ENCODE data around the gene TCF4.

The TCF4 gene

GRCh38 chr18:55202232-55202917 is 385.6 kb downstream of the TCF4 start:
- TF ChIP-seq CTCF (conservative IDR thresholded peaks at IDR 0.05), result no peak
- no peak overlapping the region for H3K27ac ChIP-seq

- H3K27ac ChIP-seq, result no peak overlapping the region
- TF ChIP-seq CTCF (conservative IDR thresholded peaks at IDR 0.05), result no peak
Observed at GRCh38 chr18:55199291-55199963, 388.6 kb downstream of the TCF4 start.

- H3K27ac ChIP-seq, result no peak overlapping the region
- no peak for TF ChIP-seq CTCF (conservative IDR thresholded peaks at IDR 0.05)
Observed at GRCh38 chr18:55195863-55196262, 392.1 kb downstream of the TCF4 start.

- no peak overlapping the region for H3K27ac ChIP-seq
- no peak for TF ChIP-seq CTCF (conservative IDR thresholded peaks at IDR 0.05)
Observed at GRCh38 chr18:55189972-55190371, 398.0 kb downstream of the TCF4 start.

GRCh38 chr18:55186588-55186987 is 401.4 kb downstream of the TCF4 start:
- TF ChIP-seq CTCF (conservative IDR thresholded peaks at IDR 0.05), result no peak
- no peak overlapping the region for H3K27ac ChIP-seq

GRCh38 chr18:55185391-55185790 is 402.6 kb downstream of the TCF4 start:
- no peak overlapping the region for H3K27ac ChIP-seq
- TF ChIP-seq CTCF (conservative IDR thresholded peaks at IDR 0.05), result no peak

GRCh38 chr18:55179835-55180234 is 408.2 kb downstream of the TCF4 start:
- no peak for TF ChIP-seq CTCF (conservative IDR thresholded peaks at IDR 0.05)
- no peak overlapping the region for H3K27ac ChIP-seq
